ENCODE measurements around the gene KCNA5.

Gene KCNA5

DNA sequence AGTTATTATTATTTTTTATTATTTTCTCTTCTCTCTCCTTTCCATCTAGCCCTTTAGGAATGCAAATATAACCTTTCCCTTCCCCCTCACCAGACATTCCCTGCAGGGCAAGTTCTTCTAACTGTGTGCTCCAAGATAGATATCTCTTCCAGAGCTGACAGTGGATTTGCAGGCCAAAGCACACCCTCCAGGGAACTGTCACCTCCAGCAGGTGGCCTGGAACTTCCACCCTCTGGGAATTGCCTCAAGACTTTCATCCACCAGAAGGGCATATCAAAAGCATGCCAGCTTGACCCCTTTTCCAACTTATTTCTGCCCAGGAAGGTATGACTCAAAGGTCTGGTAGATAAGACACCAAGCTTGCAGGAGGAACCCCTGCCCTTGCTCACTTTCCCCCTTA is 13.6 kb upstream of the KCNA5 start:
- DNase-seq, result no peak

DNA sequence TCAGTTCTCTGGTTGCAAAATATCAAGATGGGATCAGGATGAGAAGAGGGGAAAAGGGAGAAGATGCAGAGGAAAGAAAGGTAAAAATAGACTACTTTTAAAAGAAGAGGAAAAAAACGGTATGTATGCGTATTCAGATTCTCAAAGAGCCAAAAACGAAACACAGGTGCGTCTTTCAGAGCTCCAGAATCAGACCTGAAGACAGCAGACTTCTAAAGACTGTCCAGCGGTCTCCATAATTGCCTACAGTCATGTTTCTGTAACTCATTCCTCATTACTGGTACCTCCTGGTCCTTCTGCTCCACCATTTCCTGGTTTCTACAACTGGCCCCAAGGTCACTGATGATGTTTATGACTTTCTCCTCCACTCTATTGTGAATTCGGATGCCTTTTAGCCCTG is 12.4 kb upstream of the KCNA5 start:
- no peak for DNase-seq

DNA sequence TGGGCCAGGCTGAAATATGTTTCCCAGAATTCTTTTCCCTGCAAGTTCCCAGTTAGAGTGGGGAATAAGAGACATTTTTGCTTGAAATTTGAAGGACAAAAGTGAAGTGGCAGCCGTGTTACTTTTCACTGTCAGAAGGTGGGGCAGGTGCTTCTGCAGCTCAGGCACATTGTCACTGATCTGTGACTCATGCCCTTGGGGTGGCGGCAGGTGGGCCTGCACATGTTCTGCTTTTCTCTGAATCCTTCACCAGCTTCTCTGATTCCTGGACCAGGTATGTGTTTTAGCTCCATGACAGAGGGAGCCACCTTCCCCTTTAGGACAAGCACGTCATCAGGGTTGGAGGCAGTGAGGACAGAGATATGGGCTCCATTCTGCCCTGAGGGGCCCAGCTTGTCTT is 11.7 kb upstream of the KCNA5 start:
- no peak for DNase-seq

DNA sequence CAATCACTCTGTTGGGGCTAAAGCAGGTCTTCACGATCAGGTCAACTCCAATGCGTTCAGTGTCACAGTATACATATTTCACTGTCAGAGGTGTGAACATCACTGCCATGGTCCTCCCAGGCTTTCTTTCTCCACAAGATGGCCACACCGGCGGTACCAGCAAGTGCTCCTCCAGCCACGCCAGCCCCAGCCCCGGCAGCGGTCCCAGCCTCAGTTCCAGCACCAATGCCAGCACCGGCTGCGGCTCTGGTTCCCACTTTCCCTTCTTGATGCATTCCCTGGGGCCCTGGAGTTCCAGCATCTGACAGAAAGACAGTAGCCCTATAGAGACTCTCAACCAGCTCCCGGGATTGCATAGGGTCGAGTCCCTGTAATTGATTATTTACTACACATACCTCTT is 10.9 kb upstream of the KCNA5 start:
- DNase-seq, result no peak

DNA sequence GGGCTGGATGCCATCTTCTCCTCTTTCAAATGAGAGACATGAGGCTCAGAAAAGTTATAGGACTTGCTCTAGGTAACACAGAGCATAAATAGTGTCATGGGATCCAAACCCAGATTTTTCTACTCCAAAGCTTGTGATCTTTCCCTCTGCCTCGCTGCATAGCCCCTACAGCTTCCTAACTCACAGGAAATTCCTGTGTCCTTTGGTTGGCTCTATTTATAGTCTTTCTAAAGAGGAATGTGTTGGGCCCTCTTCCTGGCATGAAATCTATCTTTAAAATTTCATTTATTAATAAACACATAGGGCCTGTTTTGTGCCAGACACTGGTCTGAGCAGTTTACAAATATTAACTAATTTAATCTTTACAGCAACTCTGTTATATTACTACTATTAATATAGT is 9.8 kb upstream of the KCNA5 start:
- no peak for DNase-seq

DNA sequence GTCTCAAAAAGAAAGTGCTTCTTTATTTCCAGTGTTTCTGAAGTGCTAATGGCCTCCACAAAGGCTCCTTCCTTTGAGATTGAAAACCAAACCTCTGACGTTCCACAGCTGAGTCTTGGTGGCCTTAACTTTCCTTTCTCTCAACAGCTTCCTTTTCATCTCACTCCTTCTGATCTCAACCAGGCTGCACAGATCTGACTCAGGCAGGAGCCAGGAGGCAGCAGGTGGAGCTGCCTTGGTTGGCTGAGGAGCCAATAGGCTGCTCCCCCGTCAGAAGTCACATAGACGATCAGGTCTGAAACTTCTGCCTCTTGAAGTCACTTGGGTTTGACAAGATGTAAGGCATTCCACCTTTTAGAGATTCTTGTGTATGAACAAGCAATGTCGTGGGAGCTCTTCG is 9.1 kb upstream of the KCNA5 start:
- no peak for DNase-seq

DNA sequence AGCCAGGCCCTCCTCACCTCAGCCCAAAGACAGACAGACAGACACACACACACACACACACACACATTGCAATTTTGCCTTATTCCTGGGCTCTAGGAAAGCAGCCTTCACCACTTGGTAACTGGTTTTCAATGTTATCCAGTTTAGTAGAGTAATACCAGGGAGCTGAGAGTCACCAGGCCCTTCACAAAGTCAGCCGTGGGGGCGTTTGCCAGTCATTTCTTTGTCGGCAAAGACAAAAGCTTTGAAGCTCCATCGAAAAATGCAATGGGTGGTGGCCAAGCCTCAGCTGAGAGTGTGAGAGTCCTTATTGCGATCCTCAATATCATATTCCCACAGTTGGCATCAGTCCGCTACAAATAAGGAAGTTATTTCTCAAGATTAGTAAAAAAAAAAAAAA is 8.1 kb upstream of the KCNA5 start:
- DNase-seq, result no peak

DNA sequence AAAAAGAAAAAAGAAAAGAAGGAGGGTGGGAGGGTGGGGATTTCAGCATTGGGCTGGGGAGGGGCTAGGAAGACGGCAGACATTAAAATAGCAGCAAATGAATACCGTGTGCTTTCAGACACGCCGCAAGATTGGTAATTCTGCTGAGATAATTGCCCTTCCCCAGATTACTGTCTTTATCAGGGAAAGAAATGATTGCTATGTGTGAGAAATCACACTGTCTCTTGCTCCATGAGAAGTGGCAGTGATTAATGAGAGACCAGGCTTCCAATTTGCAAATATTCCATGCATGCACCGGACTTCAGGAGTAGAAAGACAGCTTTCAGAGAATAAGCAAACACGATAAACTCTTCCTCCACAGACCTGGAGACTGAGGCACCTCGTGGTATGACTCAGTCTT is 7.6 kb upstream of the KCNA5 start:
- no peak for DNase-seq

DNA sequence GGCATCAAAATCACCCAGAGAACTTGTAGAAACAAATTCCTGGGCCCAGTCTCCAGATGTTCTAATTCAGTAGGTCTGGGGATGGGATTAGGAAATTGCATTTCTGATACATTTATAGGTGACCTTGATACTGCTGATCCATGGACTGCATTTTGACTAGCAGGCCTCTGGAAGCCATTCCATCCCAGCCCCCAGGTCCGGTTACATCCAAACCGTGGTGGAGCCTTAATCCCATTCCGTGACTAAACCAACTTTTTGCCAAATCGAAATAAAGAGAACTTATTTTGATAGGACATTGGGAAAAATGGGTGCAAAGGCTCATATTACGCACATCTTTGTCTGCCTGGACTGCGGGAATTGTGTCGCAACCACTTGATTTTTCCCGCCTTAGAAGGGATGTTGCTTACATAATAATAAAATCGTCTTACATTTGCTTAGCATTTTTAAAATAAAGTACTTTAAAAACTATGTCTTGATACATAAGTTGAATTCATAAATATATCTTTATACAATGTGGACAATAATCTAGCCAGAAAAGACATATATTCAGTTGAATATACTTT is 5.8 kb upstream of the KCNA5 start:
- DNase-seq, result no peak

DNA sequence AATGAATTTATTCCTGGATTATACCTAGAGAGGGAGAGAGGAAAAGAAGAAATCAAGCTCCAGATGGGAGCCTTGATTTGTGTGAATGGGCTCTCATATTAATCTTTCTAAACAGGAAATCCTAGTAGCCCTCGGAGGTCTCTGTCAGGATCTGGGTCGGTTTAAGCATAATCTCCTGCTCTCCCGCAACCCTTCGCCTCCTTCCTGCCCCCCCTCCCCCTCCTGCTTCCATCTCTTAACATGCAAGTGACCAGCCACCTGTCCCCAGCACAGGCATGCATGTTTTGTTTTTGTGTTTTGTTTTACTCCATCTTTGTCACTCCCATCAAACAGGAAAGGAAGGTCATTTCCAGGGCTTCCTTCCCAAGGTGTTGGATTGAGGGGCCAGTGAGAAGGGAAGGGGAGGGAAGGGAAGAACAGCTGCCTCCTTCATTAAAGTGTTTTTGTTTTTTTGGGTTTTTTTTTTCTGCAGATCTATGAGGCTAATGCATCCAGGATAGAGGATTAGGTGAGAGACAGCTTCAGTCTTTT is 4.8 kb upstream of the KCNA5 start:
- DNase-seq, result no peak

DNA sequence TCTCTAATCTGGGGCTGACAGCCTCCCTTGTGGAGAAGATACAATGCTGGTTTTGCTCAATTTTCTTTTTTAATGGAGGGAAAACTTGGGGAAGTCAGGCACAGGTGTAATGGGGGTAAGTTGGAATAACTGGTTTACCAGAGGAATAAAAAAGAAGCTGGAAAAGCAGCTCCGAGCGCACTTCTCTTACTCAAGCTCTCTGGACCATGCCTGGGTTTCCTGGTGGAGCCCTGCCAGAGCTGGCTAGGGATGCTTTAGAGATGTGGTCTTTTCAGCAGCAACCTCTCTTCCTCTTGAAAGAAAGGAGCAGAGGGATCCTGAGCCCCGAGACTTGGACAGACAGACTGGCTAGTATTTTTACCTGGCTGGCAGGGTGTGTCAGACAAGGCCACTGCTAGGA is 3.9 kb upstream of the KCNA5 start:
- DNase-seq, result no peak

DNA sequence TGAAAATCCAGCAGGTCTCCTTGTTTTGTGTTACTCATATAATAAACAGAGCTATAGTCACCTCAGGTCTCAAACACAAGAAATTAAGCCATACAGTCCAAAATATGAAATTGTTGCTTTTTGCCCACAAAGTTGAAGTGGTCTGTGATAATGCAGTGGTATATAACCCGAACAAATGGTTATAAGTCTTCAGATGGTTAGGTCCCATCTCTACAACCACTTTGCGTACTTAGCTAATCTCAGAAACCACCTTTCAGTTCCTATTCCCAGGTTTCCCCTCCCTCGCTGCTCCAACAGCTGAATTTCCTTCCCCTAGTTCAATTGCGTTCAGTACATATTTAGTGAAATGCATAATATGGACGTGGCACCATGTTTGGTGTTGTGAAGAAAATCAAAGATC is 3.3 kb upstream of the KCNA5 start:
- DNase-seq, result no peak

DNA sequence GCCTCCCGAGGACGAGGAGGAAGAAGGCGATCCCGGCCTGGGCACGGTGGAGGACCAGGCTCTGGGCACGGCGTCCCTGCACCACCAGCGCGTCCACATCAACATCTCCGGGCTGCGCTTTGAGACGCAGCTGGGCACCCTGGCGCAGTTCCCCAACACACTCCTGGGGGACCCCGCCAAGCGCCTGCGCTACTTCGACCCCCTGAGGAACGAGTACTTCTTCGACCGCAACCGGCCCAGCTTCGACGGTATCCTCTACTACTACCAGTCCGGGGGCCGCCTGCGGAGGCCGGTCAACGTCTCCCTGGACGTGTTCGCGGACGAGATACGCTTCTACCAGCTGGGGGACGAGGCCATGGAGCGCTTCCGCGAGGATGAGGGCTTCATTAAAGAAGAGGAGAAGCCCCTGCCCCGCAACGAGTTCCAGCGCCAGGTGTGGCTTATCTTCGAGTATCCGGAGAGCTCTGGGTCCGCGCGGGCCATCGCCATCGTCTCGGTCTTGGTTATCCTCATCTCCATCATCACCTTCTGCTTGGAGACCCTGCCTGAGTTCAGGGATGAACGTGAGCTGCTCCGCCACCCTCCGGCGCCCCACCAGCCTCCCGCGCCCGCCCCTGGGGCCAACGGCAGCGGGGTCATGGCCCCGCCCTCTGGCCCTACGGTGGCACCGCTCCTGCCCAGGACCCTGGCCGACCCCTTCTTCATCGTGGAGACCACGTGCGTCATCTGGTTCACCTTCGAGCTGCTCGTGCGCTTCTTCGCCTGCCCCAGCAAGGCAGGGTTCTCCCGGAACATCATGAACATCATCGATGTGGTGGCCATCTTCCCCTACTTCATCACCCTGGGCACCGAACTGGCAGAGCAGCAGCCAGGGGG is 979 bp downstream of the KCNA5 start:
- DNase-seq, result no peak

DNA sequence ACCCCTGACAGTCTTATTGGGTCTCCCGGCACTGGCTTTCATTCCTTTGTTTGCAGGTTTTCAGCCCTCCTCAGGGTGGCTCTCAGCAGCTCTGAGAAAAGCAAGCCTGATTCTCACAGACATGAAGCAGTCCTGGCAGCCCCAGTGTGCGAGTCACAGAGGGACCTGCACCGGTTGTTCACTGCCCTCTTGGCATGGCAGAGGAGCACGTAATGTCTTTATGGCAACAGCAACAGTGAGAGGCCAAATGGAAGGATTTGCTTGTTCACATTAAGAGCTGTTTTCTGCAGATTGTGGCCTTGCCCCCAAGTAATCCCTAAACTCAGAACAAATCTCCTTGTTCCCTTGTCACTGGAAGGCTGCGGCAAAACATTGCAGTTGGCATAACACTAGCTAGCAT is 3.4 kb downstream of the KCNA5 start:
- no peak for DNase-seq

DNA sequence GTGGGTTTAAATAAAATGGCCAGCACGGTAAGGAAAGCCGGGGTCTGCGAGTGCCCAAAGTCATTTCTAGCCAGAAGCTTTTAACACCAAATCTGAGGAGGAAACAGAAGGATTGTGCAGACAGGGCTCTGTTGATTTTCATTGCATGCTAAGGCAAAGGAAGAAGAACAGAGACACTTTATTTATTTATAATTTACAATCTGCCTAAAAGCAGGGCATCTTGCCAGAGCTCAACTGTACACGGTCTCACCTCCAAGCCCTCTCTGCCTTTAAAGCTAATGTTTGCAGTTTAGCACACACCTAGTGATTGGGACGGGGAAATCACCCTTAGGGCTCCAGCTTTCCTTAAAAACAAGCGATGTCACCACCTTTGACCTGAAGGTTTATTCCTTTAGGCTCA is 4.0 kb downstream of the KCNA5 start:
- no peak for DNase-seq

DNA sequence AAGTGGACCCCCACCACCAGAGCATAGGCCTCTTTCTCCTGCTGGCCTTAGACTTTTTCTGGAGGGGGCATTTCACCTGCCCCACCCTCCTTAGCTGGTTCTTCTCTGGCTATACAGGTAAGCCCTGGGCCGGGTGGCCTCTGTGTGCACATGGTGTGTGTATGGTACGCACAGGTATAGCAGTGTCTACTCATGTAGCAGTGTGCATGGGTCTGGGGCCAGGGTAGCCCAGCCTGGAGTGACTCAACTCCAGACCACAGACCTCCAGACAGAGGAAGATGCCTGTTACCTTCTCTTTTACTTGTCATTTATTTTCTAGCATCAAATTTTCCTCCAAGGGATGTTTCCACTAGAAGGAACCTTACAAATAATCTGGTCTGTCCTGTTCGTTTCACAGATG is 6.9 kb downstream of the KCNA5 start:
- DNase-seq, result no peak

DNA sequence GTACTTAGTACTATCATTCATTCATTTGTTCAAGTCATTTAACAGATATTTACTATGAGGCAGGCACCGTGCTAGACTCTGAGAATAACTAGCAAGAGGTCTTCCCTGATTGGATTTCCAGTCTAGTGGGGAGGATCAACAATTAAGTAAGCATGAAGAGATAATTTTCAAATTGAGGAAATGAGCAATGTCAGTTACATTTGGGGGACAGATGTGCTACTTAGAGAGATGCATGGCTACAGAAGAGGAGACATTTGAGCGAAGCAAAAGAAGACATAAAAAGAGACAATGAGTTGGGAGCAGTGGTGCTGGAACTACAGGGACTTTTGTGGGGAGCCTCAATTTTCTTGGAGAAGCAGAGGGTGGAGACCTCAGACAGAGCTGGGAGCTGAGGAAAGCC is 7.7 kb downstream of the KCNA5 start:
- DNase-seq, result no peak

DNA sequence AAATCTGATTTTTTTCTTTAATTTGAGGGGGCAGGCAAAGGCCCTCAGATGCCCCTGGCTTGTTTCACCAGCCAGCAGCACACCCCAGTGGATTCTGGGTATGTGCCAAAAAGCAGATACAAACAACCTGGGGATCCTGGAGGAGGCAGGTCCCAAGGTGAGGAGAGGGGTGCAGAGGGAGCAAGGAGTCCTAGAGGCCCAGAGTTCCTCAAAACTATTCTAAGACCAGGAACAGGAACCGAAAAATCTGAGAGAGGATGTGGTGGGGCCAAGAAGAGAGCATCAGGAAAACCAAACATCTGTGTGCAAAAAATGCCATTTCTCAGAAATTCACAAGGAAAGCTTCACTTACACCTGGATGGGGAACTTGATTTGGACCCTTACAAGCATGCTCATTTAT is 8.2 kb downstream of the KCNA5 start:
- no peak for DNase-seq

DNA sequence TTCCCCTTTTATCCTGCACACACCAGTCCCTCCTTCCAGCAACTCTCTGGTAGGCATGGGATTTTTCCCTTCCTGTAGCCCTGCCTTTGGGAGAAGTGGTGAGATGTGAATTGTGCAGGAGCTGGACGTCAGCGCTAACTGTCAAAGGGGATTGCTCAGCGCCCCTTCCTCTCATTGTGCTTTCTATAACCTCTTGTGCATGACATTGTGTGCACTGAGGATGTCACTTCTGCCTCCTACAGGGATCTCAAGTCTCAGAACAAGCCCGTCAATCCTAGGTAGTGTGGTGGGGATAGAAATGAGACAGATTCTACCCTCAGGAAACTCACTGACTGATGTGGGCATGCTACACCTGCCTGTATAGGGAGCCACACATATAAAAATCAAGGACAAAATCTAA is 8.7 kb downstream of the KCNA5 start:
- DNase-seq, result no peak

DNA sequence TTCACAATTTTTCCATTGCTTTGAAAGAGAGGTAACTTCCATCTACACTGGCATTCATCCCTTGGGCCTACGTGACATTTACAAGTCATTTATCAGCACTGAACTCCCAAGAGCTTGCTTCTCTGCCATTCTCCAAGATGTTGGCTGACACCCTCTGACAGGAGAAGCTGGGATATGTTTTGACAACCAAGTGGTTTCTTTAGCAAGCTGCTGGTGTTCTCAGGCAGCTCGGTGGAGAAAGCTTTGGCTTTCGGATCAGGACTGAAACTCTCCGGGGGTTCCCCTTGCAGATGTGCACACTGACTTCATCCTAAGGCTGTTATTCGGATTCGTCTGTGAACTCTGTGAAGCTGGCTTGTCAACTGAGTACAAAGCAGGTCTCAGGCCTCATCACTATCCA is 15.7 kb downstream of the KCNA5 start:
- no peak for DNase-seq

DNA sequence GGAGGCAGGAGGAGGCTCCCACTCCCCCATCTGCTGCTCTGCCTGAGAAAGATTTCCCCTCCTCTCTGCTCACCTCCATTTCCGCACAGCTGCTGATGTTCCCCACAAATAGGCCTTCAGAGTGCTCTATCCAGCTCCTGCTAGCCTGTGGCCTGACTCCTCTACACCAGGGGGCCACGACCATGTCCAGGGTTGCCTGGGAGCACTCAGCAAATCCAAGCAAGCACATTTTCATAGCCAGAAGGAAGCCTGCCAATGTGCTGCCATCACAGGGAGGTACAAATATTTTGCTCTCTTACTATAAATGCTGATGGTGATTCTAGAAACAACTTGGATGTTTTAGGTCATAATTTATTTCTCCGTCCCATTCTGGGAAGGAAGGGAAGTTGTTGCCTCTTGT is 17.3 kb downstream of the KCNA5 start:
- DNase-seq, result no peak

DNA sequence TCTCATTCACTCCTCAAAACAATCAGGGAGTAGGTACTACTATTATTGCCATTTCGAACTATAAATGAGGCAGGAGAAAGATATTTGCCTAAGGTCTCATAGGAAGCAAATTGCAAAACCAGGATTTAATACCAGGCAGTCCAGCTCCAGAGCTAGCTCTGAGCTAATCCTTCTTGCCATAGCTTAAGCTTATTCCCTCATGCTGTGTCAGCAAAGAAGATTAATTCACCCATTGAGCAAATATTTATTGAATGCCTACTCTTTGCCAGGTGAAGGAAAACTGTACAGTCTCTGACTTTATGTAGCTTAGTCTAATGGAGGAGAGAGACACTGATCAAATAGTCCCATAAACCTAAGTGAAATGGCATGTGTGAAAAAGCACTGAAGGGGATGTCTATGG is 19.5 kb downstream of the KCNA5 start:
- no peak for DNase-seq

DNA sequence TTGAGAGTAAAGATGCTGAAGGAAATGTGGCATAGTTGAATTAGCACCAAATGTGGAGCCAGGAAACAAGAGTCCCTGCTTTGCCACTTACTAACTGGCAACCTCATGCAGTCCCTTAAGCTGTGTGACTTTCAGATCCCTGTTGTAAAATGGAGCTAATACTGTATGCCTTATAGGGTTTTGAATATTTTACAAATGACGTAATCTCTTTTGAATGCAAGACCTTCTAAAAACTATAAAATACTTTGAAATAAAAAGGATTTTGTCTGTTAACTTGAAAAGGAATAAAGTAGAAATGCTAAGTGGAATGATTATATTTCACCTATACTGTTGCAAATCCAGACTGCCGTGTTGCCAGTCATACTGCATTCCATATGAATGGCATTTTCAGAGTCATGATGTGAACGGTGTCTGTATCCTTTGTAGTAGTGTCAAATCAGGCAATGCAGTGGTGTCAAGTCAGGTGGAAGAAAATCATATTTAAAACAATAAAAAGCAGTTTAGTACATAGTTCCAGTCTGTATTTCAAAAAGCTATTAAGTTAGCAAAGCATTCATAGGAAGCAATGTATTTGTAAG is 21.3 kb downstream of the KCNA5 start:
- no peak for DNase-seq

DNA sequence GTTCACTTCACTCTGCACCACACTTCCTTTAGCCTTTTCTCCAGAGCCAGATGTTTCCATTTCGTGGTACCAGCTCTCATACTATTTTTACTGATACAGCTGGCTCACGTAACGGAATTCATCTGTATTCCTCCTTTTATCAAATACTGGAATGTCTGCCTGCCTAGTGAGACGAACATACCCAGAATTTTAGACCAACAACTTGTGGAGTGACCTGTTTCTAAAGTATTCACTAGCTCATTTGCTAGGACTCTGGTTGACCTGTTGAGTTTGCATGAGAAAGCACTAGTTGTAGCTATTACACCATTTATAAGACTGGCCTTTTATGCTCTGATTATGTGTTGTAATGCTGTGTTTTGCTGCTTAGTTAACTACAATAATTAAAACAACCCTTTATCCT is 22.6 kb downstream of the KCNA5 start:
- DNase-seq, result no peak

DNA sequence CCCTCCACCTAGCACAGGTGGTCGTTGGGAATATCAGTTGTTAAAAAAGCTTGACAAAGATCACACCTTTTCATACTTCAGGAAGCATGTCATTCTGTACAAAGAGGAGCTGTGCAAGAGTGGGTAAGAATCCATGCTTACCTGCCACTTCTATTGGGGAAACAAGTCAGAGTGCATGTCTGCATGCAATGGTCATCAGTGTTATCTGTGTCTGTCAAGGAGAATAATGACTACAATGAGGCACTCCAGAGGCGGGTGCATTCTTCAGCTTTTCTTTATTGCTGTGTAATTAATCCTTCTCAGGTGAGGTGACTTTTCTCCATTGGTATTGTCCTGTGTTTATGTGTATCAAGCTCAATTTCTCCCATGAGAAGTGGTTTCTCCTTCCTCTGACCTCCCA is 24.4 kb downstream of the KCNA5 start:
- DNase-seq, result no peak
